Measurements from ENCODE around the gene SLC25A21. TPM values are rescaled to one million over a fixed set of nuclear protein-coding genes. Genes with fewer than 3 reads are reported as not detected.

The SLC25A21 gene
- total RNA-seq, 1 donor from 2014 or later, result 6.4 TPM

DNA sequence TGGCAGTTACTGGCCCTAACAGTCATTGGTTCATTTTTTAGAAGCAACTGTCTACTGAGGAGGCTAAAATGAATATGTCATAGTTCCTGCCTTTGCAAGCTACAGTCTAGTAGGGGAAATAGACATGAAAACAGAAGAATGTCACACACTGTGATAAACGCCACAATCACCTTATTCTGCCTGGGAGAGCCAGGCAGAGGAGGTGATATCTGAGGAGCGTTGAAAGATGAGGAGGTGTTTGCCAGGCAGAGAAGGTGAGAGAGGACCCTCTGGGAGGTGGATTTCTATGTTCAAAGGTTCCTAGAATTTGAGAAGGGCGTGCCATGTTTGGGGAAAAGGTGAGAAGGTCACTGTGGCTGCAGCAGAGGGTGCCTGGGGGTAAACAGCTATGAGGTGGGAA lies 325.0 kb downstream of the SLC25A21 start:
- Histone ChIP-seq H4K20me1 (ENCODE audit: low read depth) (no peaks in the 10 kb centered on the region), H3K36me3 (no peaks in the 10 kb centered on the region), H3K9me3 (ENCODE audit: low read depth) (no peaks in the 10 kb centered on the region), H3K9ac (no peak overlapping the region), H3K4me2 (no peak overlapping the region), H3K4me3 (no peak overlapping the region), H3K4me1 (peaks cover 16% of the 10 kb centered on the region), H3K27me3 (no peaks in the 10 kb centered on the region), H3K79me2 (ENCODE audit: low read depth) (no peaks in the 10 kb centered on the region), H3K27ac (no peak overlapping the region), H3F3A (ENCODE audit: low read depth) (peaks cover 3% of the 10 kb centered on the region), H2AFZ (replicated peaks) (no peak overlapping the region)
- Mint-ChIP-seq H3K9me3 (no peaks in the 10 kb centered on the region), H3K27me3 (ENCODE audit: insufficient read depth, low read depth) (peaks cover 4% of the 10 kb centered on the region), H3K4me3 (no peak overlapping the region), H3K27ac (no peak overlapping the region), H3K4me1 (peaks cover 8% of the 10 kb centered on the region), H3K36me3 (no peaks in the 10 kb centered on the region)
- DNase-seq (ENCODE audit: low spot score), result no peak
- TF ChIP-seq EZH2 (IDR thresholded peaks at IDR 0.05), result no peak
- TF ChIP-seq, protein P1, sequence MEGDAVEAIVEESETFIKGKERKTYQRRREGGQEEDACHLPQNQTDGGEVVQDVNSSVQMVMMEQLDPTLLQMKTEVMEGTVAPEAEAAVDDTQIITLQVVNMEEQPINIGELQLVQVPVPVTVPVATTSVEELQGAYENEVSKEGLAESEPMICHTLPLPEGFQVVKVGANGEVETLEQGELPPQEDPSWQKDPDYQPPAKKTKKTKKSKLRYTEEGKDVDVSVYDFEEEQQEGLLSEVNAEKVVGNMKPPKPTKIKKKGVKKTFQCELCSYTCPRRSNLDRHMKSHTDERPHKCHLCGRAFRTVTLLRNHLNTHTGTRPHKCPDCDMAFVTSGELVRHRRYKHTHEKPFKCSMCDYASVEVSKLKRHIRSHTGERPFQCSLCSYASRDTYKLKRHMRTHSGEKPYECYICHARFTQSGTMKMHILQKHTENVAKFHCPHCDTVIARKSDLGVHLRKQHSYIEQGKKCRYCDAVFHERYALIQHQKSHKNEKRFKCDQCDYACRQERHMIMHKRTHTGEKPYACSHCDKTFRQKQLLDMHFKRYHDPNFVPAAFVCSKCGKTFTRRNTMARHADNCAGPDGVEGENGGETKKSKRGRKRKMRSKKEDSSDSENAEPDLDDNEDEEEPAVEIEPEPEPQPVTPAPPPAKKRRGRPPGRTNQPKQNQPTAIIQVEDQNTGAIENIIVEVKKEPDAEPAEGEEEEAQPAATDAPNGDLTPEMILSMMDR (IDR thresholded peaks at IDR 0.05), result no peak
- TF ChIP-seq EZH2phosphoT487 (IDR thresholded peaks at IDR 0.05), result no peak

GRCh38 chr14:36845356-36846012 lies 326.9 kb downstream of the SLC25A21 start:
- Mint-ChIP-seq H3K27ac (no peak overlapping the region), H3K4me3 (no peak overlapping the region), H3K36me3 (no peaks in the 10 kb centered on the region), H3K4me1 (peaks cover 8% of the 10 kb centered on the region), H3K9me3 (no peaks in the 10 kb centered on the region), H3K27me3 (ENCODE audit: insufficient read depth, low read depth) (peaks cover 4% of the 10 kb centered on the region)
- no peaks in the 10 kb centered on the region for H3K36me3 ChIP-seq
- H3K27me3 ChIP-seq, result no peaks in the 10 kb centered on the region
- no peaks in the 10 kb centered on the region for H3K79me2 ChIP-seq (ENCODE audit: low read depth)
- no peaks in the 10 kb centered on the region for H4K20me1 ChIP-seq (ENCODE audit: low read depth)
- H3F3A ChIP-seq (ENCODE audit: low read depth), result peaks cover 3% of the 10 kb centered on the region
- no peak overlapping the region for H3K27ac ChIP-seq
- peaks cover 16% of the 10 kb centered on the region for H3K4me1 ChIP-seq
- H2AFZ ChIP-seq (replicated peaks), result no peak overlapping the region
- no peaks in the 10 kb centered on the region for H3K9me3 ChIP-seq (ENCODE audit: low read depth)
- H3K4me3 ChIP-seq, result no peak overlapping the region
- no peak overlapping the region for H3K9ac ChIP-seq
- no peak for DNase-seq (ENCODE audit: low spot score)
- TF ChIP-seq EZH2 (IDR thresholded peaks at IDR 0.05) (no peak), EZH2phosphoT487 (IDR thresholded peaks at IDR 0.05) (no peak)
- TF ChIP-seq, protein P1 (IDR thresholded peaks at IDR 0.05), result no peak
- no peak overlapping the region for H3K4me2 ChIP-seq

GRCh38 chr14:36844443-36845195 lies 327.8 kb downstream of the SLC25A21 start:
- peaks cover 4% of the 10 kb centered on the region for H3K27me3 Mint-ChIP-seq (ENCODE audit: insufficient read depth, low read depth)

More at GRCh38 chr14:36844443-36845195, 327.8 kb downstream of the SLC25A21 start:
- H3K4me1 ChIP-seq, result peaks cover 16% of the 10 kb centered on the region
- peaks cover 3% of the 10 kb centered on the region for H3F3A ChIP-seq (ENCODE audit: low read depth)
- H3K9ac ChIP-seq, result no peak overlapping the region
- no peak overlapping the region for H3K27ac Mint-ChIP-seq
- no peaks in the 10 kb centered on the region for H3K36me3 Mint-ChIP-seq
- DNase-seq (ENCODE audit: low spot score), result peak; percentile 56
- H3K27ac ChIP-seq, result no peak overlapping the region
- peaks cover 8% of the 10 kb centered on the region for H3K4me1 Mint-ChIP-seq
- H3K79me2 ChIP-seq (ENCODE audit: low read depth), result no peaks in the 10 kb centered on the region
- no peak overlapping the region for H3K4me3 Mint-ChIP-seq
- no peaks in the 10 kb centered on the region for H3K27me3 ChIP-seq
- no peak overlapping the region for H2AFZ ChIP-seq (replicated peaks)
- no peak overlapping the region for H3K4me3 ChIP-seq
- no peaks in the 10 kb centered on the region for H3K36me3 ChIP-seq
- peak overlapping the region; percentile 47 for H3K4me2 ChIP-seq
- TF ChIP-seq EZH2 (IDR thresholded peaks at IDR 0.05) (no peak), EZH2phosphoT487 (IDR thresholded peaks at IDR 0.05) (no peak)
- TF ChIP-seq, protein P1 (IDR thresholded peaks at IDR 0.05), result no peak
- no peaks in the 10 kb centered on the region for H3K9me3 Mint-ChIP-seq
- no peaks in the 10 kb centered on the region for H4K20me1 ChIP-seq (ENCODE audit: low read depth)
- no peaks in the 10 kb centered on the region for H3K9me3 ChIP-seq (ENCODE audit: low read depth)
